VCaP (cell line): ENCODE results near the gene SLAMF6.
A peak's percentile ranks its signal among the peaks of the same experiment; 100 is the strongest.

ENCODE experiments used
- H3K27ac ChIP-seq: fragments of 450-650 bp; 2 replicates; pipeline ENCODE4 v1.5.1; 2017
- CTCF ChIP-seq: fragments of 450-650 bp; conservative IDR thresholded peaks from 2 replicates; pipeline ENCODE4 v1.5.1; 2017; ENCODE audit warnings: mild to moderate bottlenecking, moderate library complexity

Gene SLAMF6

GRCh38 chr1:160549665-160550006 is 26.6 kb upstream of the SLAMF6 start:
- no peak overlapping the region for H3K27ac ChIP-seq
- no peak for TF ChIP-seq CTCF

GRCh38 chr1:160548960-160549664 is 26.1 kb upstream of the SLAMF6 start:
- TF ChIP-seq CTCF = no peak
- H3K27ac ChIP-seq = no peak overlapping the region

- no peak for TF ChIP-seq CTCF
- no peak overlapping the region for H3K27ac ChIP-seq
Measured at GRCh38 chr1:160548183-160548582, 25.1 kb upstream of the SLAMF6 start.

- H3K27ac ChIP-seq = no peak overlapping the region
- TF ChIP-seq CTCF = no peak
Measured at GRCh38 chr1:160547422-160547821, 24.4 kb upstream of the SLAMF6 start.

GRCh38 chr1:160546942-160547341 is 23.9 kb upstream of the SLAMF6 start:
- no peak overlapping the region for H3K27ac ChIP-seq

GRCh38 chr1:160544647-160545046 is 21.6 kb upstream of the SLAMF6 start:
- H3K27ac ChIP-seq = no peak overlapping the region
- TF ChIP-seq CTCF = peak; percentile 57

More at GRCh38 chr1:160546942-160547341, 23.9 kb upstream of the SLAMF6 start:
- TF ChIP-seq CTCF = no peak

GRCh38 chr1:160542303-160542945 is 19.4 kb upstream of the SLAMF6 start:
- no peak for TF ChIP-seq CTCF
- H3K27ac ChIP-seq = no peak overlapping the region
